Measurements from ENCODE around the gene EDN2. TPM values are rescaled to one million over a fixed set of nuclear protein-coding genes. Genes with fewer than 3 reads are reported as not detected.

Gene EDN2
- total RNA-seq, 1 experiment from 2014 or later = 0.24 TPM

DNA sequence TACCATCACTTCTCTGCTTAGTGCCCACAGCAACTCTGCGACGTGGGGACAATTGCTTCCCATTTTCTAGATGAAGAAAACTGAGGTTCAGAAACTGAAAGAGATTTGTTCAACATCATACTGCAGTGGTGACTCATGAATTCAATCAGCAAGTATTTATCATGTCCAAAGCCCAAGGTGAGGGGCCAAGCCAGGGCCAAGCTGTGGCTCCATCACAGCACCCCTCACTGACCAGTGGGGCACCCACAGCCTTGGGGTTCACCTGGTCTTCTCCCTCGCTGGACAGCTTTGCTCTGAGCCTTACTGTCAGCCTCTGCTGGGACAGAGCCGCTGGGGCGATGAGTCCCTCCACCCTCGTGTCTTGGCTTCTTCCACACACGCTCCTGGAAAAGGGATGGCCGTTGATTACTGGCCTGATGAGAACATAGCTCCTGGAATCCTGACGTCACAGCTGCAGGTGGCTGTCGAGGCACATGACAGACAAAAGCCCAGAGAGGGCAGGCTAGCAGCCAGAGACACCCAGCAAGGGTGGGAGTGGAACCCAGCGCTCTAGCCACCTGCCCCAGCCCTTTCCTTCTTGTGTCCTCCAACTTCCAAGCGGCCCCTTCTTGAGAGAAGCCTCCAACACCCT lies 6.2 kb downstream of the EDN2 start:
- H4K5ac ChIP-seq (ENCODE audit: insufficient read length, low read depth, low read length) = no peak overlapping the region
- H2BK12ac ChIP-seq (ENCODE audit: insufficient read length, low read depth, low read length) = no peak overlapping the region
- no peak overlapping the region for H3K27ac ChIP-seq (ENCODE audit: insufficient read length, low read depth, low read length)
- no peak overlapping the region for H3K14ac ChIP-seq (ENCODE audit: insufficient read depth, low read length)
- H3T11ph ChIP-seq (ENCODE audit: low read length) = no peak overlapping the region
- H3K36me3 Mint-ChIP-seq (ENCODE audit: insufficient read depth in 1 of 3, low read depth in 3 of 3) = no peaks in the 10 kb centered on the region
- H3K27me3 ChIP-seq (ENCODE audit: insufficient read depth, low read length) = no peaks in the 10 kb centered on the region
- H3K56ac ChIP-seq (ENCODE audit: insufficient read length, low read depth, low read length) = no peak overlapping the region
- no peak overlapping the region for H4K8ac ChIP-seq (replicated peaks; ENCODE audit: insufficient read length, low read depth, low read length)
- H2BK15ac ChIP-seq (ENCODE audit: low read depth, low read length) = no peak overlapping the region
- no peaks in the 10 kb centered on the region for H4K20me1 ChIP-seq (ENCODE audit: control insufficient read depth, insufficient read depth, insufficient read length)
- no peak overlapping the region for H3K4me2 ChIP-seq (ENCODE audit: insufficient read depth, insufficient read length, low read length)
- no peak overlapping the region for H2BK120ac ChIP-seq (ENCODE audit: low read depth, low read length, poor library complexity, severe bottlenecking)
- H3K9me3 ChIP-seq (ENCODE audit: control insufficient read depth, low read depth, low read length) = no peaks in the 10 kb centered on the region
- H3K9ac ChIP-seq (ENCODE audit: extremely low read depth, insufficient read length, low read length) = no peak overlapping the region
- TF ChIP-seq CTCF (conservative IDR thresholded peaks at IDR 0.05) = no peak
- no peaks in the 10 kb centered on the region for H3K79me1 ChIP-seq (ENCODE audit: insufficient read depth, low read depth, low read length, poor library complexity, severe bottlenecking)
- H3K4me1 ChIP-seq (ENCODE audit: insufficient read depth, low read length) = no peaks in the 10 kb centered on the region
- H2AFZ ChIP-seq (ENCODE audit: low read length) = no peak overlapping the region
- H2BK5ac ChIP-seq (ENCODE audit: insufficient read length, low read length) = no peak overlapping the region
- H3K4me3 Mint-ChIP-seq = no peak overlapping the region
- no peak overlapping the region for H2BK20ac ChIP-seq (ENCODE audit: low read depth, low read length, poor library complexity, severe bottlenecking)
- no peak overlapping the region for H2AK5ac ChIP-seq (ENCODE audit: insufficient read length, low read length)
- no peak overlapping the region for H3K23ac ChIP-seq (ENCODE audit: insufficient read length, low read depth, low read length)
- no peak overlapping the region; a peak in 1 of 7 replicates for H3K27ac Mint-ChIP-seq
- no peak overlapping the region for H3K4ac ChIP-seq (ENCODE audit: low read depth, low read length)
- no peak for DNase-seq
- no peak overlapping the region for H3K18ac ChIP-seq (ENCODE audit: insufficient read length, low read depth, low read length)
- no peaks in the 10 kb centered on the region; a peak in 2 of 5 replicates for H3K9me3 Mint-ChIP-seq
- no peak overlapping the region for H4K91ac ChIP-seq (ENCODE audit: insufficient read length, low read depth, low read length)
- peaks cover 27 to 29% of the 10 kb centered on the region in 2 experiments for H3K4me1 Mint-ChIP-seq
- WGBS (ENCODE audit: extremely low coverage, insufficient read length, low lambda C conversion rate) = no CpG with 5 or more reads among the region's 12 CpGs
- H3K23me2 ChIP-seq (ENCODE audit: insufficient read length, low read depth, low read length, poor library complexity, severe bottlenecking) = no peaks in the 10 kb centered on the region
- H3K27me3 Mint-ChIP-seq (ENCODE audit: low read depth) = no peaks in the 10 kb centered on the region; the same call in 1 of the 2 replicates
- no peaks in the 10 kb centered on the region for H3K79me2 ChIP-seq (ENCODE audit: insufficient read depth, low read length)

Measured in H9 (cell line).